Central memory CD4-positive, alpha-beta T cell (primary cell): ENCODE data around the gene TXNRD1.
"Not testable (repeated sequence)": the region's sequence is repeated elsewhere in the genome, so short reads cannot be mapped to it uniquely, and the experiment has no call there.

Source experiments
- DNase-seq: peaks from one replicate; pipeline ENCODE4 v3.0.0; 2022

TXNRD1 gene

DNA sequence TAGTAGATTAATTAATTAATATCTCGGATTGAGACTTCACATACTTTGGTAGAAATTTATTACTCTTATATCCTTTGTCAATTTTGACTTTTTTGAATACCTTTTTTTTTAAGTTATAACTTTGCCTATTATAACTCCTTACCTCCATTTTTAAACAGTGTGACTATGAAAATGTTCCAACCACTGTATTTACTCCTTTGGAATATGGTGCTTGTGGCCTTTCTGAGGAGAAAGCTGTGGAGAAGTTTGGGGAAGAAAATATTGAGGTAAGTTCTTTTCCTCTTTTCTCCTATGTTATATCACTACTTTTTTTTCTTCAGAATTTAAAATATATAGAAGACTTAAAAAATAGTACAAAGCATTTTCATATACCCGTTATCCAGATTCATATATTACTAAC, 115.8 kb downstream of the TXNRD1 start:
- DNase-seq: no peak

DNA sequence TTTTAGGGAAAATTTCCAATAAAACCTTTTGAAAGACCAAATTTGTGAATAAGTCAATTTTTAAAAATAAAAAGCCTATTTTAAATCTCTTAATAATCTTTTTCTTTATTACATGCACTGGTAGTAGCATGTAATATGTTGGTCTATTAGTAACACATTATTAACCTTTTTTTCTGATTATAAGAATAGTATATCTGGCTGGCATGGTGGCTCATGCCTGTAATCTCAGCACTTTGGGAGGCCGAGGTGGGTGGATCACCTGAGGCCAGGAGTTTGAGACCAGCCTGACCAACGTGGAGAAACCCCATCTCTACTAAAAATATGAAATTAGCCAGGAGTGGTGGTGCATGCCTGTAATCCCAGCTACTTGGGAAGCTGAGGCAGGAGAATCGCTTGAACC, 116.7 kb downstream of the TXNRD1 start:
- DNase-seq: not testable (repeated sequence)

DNA sequence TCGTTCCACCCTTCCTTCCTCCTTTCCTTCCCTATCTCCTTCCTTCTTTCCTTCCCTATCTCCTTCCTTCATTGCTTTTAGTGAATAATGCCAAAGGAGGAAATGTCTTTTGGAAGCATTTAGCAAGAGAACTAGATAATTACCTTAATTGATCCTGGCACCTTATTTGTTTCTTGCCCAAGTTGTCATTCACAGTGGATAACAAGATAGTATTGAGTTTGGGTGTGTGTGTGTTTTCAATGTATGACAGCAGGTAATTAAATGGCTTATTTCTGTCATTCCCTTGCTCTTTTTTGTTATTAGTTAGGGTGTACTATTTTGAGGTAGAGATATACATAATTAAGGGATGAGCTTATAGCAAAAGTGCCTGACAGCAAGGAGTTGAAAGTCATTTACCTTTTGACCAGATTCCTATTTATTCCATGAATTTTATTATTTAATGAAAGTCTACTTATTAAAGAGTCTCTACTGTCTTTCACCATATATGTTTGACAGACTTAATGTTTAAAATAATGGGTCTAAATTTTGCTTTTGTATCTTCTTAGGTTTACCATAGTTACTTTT, 118.2 kb downstream of the TXNRD1 start:
- DNase-seq: no peak

DNA sequence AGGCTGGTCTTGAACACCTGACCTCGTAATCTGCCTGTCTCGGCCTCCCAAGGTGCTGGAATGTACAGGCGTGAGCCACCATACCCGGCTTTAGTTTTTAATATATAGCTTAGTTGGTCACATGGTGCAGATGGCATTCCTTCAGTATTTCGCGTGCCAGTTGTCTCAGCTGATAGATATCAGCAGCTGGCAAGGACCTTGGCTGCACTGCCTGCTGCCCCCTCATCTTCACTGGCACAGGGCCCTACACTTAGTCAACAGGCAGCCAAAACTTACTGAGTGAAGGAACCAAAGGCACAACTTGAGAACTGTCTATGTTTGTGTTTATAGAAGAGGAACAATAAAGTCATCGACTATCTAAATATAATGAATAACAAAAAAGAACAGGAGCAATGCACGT, 119.0 kb downstream of the TXNRD1 start:
- no peak for DNase-seq

DNA sequence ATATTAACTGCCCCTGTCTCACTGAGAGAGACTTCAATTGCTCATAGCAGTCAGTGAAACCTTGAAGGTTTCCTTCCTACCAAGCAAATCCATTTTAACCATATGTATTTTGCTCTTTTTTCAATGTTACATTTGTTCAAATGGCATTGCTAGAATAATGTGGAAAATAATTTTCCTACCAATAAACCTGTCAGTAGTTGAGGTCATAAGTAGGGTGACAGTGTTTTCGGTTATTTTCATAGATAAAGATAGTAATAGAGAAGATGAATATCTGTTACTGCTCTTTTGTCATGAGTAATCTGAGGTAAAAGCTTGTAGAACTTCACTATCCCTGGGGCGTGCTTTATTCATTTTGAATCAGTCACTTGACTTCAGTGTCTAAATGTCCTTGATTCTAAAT, 120.5 kb downstream of the TXNRD1 start:
- no peak for DNase-seq

DNA sequence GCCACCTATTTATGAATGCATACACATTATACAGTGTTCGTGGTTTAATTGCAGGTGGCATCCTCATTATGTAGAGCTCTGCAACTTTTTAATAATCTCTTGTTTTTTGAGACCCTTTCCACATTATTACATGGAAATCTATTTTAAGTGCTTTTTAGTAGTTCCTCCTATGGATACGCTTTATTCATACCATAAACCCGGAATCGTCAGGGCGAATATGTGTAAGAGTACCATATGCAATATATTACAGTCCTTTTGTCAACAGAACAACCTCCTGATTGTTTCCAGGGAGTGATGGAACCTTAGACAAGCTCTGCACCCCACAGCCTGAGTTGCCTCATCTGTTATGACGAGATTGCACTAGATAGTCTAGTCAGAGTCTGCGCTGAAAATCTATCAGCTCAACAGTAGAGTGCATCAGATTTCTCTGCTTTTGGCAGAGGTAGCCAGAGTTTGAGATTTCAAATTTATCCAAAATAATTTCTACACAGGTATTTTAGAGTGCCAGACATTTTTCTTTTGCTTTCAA, 121.5 kb downstream of the TXNRD1 start:
- DNase-seq: no peak

DNA sequence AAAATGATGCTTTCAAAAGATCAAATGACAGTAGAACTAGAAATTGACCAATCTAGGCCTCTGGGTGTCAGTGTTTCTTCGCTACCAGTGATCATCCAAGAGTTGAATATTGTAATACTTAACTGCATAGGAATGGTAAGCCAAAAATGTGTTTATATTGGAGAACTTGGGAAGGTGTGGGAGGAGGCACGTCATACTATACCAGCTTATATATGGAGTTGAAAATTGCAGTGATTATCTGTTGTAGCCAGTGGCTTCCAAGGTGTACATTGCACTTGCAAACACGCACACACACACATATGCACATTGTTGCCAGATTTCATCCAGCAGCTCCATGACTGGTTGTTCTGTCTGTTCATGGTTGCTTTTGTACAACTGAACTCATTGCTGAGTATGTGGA, 124.1 kb downstream of the TXNRD1 start:
- no peak for DNase-seq

DNA sequence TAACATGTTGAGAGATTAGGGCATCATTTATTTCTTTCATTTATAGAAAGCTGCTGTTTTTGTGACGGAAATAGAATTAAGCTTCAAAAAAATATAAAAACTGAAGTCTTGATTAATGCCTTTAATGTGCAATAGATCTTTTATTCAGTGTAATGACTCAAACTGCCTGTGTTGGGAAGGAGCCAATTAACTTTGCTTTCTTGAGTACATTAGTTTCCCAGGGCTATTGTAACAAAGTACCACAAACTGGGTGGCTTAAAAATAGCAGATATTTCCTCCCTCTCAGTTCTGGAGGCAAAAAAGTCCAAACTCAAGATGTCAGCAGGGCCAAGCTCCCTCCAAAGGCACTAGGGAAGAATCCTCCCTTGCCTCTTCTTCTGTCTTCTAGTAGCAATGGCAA, 124.6 kb downstream of the TXNRD1 start:
- no peak for DNase-seq

DNA sequence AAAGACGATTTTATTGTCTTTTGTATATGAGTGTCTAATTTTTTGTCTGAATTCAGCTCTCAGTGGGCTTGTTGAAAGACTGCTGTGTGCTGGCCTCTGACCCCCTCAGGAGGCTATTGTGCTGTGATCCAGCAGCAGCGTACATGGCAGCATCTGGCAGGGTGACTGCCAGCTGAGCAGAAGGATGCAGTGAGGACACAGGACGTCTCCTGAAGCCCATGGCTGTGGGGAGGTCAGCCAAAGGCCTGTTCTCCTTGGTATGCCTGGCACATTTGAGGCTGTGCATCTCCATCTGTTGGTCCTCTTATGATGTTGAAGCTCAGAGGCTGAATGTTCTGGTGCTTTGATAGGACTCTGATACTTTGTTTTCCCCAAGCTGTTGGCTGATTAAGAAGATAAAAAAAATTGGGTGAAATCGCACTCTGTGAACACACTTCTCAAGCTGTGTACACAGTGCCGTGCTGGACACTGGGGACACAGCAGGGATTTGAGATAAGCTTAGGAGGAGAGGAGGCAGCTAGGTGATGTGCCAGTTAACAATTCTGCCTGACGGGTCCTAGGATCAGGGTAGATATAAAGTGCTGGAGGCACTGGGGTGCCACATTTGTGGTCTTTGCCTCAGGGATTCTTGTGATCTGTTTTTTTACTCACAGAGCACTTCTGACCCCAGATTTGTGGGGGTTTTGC, 125.5 kb downstream of the TXNRD1 start:
- DNase-seq: no peak

DNA sequence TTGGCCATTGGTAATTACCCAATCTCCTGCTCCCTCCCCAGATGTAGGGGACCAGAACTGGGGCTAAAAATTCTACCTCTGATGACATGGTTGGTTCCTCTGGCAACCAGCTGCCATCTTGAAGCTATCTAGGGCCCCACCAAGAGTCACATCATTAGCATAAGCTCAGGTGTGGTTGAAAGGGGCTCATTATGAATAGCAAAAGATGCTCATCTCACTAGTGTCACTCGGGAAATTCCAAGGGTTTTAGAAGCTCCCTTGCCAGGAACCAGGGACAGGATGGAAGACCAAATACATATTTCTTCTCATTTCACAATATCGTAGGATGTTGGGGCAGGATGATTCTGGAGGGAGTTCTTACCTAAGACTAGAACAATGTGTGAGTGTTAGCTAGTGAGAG, 126.6 kb downstream of the TXNRD1 start:
- DNase-seq: no peak

DNA sequence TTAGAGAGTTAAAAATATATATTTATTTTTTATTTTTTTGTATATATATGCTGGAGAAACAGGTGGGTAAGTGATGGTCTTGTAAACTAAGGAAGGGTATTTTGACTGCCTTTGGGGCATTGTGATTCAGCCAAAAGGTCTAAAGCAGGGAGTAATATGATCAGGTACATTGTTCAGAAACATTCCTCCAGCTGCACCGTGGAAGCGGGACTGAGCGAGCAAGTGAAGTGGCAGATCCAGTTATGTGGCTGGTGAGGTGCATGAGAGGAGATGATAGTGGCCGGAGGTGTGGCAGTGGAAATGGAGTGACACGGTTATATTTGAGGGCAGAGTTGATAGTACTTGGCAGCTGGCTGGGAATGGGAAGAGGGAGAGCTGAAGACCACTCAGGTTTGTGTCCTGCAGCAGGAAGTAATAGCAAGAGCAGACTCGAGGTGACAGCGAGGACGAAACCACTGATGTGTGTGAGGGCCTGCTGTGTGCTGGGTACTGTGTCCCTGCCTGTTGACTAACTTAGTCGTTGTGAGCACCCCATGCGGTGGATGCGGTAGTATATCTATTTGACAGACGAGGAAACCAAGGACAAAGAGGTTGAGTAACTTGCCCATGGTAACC, 127.2 kb downstream of the TXNRD1 start:
- DNase-seq: no peak

DNA sequence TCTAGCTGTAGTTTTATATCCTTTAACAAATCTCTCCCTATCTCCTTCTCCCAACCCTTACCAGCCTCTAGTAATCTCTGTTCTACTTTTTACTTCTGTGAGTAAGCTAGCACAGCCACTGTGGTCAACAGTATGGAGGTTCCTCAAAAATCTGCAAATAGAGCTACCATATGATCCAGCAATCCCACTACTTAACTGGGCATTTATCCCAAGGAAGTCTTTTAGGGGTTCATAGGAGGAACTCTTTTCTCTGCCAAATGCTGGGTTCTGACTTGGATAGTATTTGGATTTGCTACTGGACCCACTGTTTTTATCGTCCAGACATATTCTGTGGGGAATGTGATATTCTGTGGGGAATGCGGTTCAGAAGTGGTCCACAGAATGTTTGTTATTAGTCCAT, 129.1 kb downstream of the TXNRD1 start:
- no peak for DNase-seq

DNA sequence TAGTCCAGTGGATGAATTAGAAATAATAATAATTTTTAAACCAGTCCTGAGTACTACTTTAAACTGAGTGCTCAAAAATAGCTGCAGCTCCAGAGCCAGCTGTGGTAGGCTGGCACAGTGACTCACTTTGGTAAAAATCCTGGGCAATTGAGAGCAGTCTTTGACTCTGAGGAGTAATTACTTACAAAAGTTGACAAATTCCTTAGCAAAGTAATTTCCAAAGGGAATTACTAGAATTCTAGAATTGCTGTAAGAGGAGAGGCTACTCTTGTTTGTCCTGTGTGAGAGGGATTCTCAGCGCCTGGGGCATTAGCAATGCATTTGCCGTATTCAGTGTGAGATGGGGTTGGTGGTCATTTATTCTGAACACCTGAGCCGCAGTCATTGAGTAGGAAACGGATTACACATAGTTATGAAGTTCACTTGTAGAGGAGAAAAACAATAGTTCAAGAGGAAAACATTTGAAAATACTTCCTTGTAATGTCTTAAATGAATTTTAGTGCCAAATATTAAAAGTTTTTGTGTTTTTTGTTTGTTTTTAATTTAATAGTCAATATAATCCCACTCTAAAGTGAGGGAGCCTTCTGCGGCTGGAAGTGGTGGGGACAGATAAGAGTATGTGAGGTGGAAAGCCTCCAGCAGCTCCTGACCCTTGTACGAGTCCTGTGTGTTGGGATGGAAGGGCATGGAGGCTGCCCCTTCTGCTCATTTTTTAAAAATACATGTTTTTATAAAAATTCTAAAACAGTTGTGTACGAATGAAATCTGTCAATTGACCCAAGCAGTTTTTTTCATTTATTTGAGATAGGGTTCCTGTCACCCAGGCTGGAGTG, 129.9 kb downstream of the TXNRD1 start:
- no peak for DNase-seq

DNA sequence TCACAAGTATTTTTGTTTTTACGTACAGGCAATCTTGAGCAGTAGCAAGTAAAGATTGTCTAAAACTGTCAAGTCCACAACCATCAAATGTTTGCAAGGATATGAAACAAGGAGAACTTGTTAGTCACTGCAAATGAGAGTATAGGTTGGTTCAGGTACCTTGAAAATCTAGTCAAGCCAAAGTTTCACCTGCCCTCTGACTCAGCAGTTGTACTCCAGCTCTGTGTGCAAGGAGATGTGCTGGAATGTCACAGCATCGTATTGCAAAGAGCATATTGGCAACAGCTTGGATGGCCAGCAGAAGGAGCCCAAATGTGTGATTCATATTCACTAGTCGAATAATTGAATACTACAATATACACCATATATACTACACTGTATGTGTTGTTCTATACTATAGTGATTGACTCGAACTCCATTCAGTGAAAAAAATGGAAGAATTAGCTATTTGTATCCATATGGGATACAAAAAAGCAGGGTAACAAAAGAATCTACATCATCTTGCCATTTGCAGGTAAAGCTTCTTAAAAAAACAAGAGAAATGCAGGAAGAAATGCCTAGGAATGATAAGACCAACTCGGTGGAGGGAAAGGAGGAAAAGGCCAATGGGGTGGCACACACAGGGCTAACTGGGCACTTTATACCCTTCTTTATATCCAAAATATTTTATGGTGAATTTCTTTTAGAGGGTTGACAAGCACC, 131.9 kb downstream of the TXNRD1 start:
- DNase-seq: no peak

DNA sequence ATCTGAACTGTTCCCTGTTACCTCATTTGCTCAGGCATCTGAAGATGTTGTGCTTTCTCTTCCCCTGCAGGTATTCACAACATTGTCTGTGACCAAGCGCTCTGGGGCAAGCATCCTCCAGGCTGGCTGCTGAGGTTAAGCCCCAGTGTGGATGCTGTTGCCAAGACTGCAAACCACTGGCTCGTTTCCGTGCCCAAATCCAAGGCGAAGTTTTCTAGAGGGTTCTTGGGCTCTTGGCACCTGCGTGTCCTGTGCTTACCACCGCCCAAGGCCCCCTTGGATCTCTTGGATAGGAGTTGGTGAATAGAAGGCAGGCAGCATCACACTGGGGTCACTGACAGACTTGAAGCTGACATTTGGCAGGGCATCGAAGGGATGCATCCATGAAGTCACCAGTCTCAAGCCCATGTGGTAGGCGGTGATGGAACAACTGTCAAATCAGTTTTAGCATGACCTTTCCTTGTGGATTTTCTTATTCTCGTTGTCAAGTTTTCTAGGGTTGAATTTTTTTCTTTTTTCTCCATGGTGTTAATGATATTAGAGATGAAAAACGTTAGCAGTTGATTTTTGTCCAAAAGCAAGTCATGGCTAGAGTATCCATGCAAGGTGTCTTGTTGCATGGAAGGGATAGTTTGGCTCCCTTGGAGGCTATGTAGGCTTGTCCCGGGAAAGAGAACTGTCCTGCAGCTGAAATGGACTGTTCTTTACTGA, 132.9 kb downstream of the TXNRD1 start:
- DNase-seq: no peak

DNA sequence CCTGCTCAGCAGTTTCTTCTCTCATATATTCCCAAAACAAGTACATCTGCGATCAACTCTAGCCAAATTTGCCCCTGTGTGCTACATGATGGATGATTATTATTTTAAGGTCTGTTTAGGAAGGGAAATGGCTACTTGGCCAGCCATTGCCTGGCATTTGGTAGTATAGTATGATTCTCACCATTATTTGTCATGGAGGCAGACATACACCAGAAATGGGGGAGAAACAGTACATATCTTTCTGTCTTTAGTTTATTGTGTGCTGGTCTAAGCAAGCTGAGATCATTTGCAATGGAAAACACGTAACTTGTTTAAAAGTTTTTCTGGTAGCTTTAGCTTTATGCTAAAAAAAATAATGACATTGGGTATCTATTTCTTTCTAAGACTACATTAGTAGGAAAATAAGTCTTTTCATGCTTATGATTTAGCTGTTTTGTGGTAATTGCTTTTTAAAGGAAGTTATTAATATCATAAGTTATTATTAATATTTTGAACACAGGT, 133.5 kb downstream of the TXNRD1 start:
- no peak for DNase-seq

DNA sequence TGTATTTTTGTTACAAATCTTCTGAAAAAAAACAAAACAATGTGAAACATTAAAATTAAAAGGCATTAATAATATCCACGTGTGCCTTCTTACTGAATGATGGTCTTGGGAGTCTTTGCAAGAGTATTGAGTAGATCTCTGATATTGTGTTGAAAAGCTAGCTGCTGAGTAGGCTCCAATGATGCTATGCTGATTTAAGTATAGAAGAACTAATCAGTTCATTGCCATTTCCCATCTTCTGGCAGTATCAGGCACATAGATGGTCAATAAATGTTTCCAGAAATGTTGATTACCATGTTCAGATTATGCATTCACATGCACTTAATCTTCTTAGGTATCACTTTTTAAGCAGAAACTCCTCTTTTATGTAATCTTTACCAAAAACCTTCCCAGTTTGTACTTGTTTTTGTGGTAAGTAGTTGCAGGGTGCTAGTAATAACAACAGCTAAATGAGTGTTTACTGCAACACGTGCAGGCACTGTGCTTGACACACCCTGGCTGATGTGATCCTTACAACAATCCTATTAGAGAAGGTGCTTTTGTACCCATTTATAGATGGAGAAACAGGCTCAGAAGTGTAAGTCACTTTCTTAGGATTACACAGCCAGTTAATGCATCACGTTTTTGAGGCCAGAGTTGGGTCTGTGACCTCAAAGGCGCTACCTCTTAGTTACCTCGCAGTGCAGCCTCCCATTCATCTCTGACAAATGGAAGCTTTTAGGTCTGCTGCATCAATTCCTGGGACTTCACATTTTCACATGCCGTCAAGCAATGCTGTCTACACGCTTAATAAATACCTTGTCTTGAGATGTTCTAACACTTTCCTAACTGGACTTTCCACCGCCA, 134.9 kb downstream of the TXNRD1 start:
- DNase-seq: no peak

DNA sequence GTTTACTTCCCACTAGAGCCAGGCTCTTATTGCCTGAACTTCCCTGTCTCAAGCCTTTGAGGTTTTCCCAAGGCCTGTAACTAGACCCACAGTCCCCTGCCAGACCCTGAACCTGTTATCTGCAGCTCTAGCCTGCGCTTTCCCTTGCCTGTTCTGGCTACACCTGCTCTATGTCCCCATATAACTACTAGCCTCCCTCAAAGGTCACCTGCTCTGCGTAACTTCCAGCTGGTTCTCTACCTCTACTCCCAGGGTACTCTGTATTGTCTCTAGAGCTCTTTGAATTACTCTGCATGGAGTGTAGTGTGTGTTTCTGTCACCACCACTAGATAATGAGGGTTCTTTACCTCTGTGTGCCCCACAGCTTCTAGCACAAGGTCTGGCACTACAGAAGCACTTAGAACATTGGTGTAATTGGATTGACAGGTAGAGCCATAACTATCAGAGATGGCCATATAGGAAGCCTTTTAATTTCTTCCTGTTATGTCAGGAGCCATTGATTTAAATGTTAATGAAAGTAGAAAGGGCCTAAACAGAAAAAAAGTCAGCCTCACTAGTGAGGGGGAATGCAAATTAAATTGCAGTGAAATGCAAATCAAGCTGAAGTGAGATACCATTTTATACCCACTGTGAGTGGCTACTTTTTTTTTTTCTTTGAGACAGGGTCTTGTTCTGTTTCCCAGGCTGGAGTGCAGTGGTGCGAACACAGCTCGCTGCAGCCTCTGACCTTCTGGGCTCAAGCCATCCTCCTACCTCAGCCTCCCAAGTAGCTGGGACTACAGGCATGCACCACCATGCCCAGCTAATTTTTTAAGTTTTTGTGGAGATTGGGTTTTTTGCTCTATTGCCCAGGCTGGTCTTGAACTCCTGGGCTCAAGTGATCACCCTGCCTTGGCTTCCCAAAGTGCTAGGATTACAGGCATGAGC, 135.7 kb downstream of the TXNRD1 start:
- DNase-seq: no peak

DNA sequence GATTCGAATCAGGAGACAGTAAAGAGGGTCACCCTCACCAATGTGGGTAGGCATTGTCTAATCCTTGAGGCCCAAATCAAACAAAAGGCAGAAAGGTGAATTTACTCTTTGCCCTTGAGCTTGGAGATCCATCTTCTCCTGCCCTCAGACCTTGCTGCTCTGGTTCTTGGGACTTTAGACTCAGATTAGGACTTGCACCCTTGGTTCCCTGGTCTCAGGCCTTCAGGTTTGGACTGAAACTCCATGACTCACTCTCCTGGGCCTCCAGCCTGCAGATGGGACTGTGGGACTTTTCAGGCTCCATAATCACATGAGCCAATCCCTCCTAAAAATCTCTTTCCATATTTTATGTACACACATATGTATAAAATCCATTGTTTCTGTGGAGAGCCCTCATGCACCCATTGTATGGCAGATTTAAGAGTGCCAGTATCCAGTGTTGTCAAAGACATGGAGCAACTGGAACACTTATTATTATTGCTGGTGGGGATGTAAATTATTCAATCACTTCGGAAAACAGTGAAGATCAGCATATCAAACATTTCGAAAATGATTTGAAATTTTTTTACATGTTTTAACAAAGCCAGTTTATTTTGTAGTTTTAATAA, 136.6 kb downstream of the TXNRD1 start:
- no peak for DNase-seq
